CD1c-positive myeloid dendritic cell (primary cell): Measurements from ENCODE around the gene SLC45A3.

ENCODE experiments used
- DNase-seq: peaks from one replicate; pipeline ENCODE4 v3.0.0-alpha.2; 2016; ENCODE audit errors: extremely low spot score

SLC45A3 gene

DNA sequence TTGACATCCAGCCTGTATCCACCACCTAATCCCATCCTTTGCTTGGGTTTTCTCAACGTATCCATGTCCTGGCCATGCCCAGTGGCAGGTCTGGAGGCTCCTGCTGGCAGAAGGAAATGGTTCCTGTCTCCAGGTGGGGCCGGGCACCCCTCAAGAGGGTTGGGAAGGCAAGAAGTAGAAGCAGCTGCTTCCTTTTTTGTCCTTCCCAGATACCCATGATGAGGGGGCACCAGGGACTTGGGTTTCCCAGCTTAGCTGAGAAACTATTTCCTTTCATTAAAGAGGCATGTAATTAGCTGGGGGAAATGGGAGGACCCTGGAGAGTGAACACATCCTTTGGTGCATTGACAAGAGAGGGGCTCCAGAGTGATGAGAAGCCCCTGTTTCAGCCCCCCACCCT is 21.1 kb upstream of the SLC45A3 start:
- DNase-seq: no peak

GRCh38 chr1:205700865-205701401 is 20.6 kb upstream of the SLC45A3 start:
- no peak for DNase-seq

GRCh38 chr1:205699416-205699815 is 19.1 kb upstream of the SLC45A3 start:
- DNase-seq: no peak

- no peak for DNase-seq
Measured at GRCh38 chr1:205698921-205699320, 18.6 kb upstream of the SLC45A3 start.

DNA sequence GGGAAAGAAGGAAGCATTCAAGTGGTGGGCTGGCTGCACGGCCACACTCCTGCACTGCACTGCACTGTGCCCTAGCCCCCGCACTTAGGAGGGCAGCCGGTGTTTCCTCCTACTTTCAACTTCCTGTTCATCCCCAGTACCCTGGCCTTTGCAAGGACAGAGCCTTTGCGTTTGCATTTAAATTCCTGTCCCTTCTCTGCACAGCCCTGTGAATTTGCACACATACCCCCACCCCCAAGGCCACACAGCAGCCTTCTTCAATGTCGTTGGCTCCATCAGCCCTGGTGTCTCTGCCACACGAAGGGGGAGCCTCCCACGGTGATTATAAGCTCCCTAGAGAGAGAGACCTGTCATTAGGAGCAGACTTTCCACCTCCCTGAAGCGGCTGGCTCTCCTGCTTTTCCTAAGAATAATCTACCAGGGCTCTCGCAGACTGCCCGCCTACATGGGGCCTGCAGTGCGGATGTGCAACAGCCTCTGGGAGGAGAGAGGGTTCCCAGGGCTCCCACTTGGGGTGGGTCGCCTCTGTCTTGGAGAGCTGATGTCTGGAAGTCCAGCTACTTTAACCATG is 13.2 kb upstream of the SLC45A3 start:
- peak; percentile 60 for DNase-seq

- no peak for DNase-seq
Measured at GRCh38 chr1:205692423-205692822, 12.1 kb upstream of the SLC45A3 start.

DNA sequence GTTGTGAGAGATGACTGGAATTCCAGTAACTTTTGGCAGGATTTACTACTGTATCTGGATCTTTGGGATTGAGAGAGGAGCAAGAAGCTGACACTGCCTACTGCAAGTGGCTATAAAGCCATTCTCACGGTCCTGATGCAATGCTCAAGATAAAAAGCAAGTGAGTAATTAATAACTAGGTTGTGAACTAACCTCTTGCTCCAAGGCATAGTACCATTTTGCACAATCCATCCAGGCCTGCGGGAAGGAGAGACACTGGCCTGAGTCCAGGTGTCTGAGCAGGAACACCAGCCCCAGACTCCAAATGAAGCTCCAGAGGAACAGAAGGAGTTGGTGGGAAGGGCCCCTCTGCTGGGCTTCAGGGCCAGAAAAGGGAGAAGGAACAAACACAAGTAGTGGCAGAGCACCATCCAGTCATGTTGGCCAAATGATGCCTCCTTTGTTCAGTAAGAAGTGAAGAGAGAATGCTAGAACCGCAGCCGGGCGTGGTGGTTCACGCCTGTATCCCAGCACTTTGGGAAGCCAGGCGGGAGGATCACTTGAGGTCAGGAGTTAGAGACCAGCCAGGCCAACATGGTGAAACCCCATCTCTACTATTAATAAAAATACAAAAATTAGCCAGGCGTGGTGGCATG is 9.9 kb upstream of the SLC45A3 start:
- no peak for DNase-seq

DNA sequence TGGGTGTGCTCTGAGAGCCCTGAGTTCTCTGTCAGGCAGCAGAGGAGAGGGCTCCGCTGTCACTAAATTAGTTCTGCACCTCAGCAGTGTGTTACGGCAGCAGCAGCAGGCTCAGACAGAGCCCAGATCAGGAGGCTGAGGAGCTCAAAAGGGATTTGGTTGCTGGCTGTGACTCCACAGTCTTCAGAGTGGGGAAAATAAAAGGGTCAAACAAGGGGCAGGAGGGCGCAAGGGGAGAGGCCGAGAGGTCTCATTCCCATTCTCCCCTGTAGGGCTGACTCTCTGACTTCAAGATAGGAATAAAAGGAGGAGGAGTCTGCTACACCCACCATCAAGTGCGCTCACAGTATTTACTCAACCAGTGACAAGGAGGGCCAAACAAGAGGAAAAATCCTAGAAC is 9.2 kb upstream of the SLC45A3 start:
- no peak for DNase-seq

DNA sequence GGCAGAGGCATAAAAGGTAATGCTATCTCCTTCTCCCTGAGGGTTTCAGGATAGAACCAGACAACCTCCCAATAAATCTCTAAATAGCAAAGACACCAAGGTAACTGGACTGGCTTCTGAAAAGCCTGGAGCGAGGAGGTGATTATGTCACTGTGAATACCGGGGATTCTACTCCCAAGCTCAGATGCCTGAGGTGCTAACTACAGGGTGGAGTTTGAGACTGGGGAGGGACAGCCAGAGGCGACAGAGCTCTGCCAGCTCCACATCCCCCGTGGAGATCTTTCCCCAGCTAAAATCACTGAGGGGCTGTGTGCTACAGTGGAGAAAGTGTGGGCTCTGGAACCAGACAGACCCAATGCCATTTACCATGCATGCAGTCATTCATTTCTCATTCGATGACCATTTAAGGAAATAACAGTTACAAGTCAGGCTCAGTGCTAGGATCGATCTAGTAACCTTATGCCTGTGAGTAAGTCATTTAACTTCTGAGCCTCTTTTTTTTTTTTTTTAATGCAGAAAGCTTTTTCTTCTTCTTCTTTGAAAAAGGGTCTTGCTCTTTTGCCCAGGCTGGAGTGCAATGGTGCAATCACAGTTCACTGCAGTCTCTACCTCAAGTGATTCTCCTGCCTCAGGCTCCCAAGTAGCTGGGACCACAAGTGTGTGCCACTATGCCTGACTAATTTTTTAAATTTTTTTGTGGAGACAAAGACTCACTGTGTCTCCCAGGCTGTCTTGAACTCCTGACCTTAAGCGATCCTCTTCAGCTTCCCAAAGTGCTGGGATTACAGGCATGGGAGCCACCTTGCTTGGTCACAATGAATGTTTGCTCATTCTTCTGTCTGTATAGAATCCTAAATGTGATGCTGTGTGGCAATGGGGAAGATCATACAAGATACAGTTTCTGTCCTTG is 8.1 kb upstream of the SLC45A3 start:
- no peak for DNase-seq

- no peak for DNase-seq
Measured at GRCh38 chr1:205687242-205687641, 6.9 kb upstream of the SLC45A3 start.

DNA sequence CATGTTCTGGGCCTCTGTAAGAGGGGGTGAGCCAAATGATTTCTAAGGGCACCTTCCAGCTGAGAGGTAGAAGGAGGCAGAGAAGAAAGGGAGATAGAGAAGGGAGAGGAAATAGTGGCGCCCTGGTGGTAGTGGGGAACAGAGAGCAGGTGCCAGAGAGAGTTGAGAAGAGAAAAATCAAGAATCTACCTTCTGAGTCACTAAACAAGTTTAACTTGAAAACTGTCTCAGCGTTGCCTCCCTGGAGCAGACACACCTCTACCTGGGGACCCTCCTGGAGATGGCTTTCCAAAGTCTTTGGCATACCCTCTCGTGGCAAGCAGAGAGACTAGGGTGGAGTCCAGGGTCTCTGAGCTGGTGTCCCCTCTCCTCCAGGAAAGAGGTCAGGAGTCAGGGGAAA is 1.1 kb upstream of the SLC45A3 start:
- no peak for DNase-seq

DNA sequence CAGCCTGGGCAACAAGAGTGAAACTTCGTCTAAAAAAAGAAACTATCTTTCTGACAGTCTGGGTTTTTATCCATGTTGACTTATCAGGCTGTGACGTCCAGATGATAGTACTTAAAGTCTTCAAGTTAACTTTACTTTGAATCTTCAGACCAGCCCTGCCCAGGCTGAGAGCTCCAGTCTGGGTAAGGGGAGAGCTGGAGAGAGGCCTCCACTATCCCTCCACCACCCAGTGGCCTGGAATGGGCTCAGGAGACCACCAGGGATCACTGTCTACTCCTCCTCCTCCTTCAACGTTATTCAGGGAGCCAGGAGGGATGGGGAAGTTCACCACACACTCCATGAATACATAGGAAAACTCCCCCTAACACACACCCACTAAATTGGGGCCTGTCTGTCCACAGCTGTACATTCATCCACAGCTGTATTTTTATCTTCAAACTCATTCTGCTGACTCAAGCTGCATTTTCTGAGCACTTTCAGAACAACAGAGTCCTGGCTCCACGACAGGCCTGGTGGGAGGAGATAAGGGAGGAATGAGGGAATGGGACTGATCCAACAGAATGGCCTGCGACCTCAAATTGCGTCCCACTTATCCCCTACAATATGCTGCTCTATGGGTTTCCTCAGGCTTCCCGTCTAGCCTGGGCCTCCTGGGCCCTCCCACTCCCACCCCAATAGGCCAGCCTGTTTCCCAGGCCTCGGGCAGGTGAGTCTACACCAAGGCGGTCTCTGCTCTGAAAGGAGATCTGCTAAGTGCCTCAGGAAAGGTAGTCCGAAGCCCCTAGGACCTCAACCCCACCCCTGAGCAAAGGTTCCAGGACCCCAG is 1.8 kb downstream of the SLC45A3 start:
- no peak for DNase-seq

DNA sequence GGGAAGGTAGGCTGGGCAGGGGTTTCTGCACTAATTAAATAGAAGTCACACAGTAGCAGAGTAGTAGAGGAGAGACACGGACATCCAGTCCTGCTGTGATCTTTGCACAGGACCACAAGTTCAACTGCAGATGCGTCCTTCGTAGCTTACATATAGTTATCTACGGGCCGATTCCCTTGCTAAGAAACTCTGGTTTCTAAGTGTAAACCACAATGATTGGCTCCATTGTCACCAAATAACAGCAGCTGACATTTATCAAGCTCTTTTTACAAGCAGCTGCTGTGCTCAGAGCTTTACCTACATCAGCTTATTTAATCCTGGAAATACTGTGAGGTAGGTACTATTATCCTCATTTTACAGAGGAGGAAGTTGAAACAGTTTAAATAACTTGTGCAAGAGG is 3.1 kb downstream of the SLC45A3 start:
- DNase-seq: no peak

GRCh38 chr1:205676597-205676996 is 3.7 kb downstream of the SLC45A3 start:
- DNase-seq: no peak

DNA sequence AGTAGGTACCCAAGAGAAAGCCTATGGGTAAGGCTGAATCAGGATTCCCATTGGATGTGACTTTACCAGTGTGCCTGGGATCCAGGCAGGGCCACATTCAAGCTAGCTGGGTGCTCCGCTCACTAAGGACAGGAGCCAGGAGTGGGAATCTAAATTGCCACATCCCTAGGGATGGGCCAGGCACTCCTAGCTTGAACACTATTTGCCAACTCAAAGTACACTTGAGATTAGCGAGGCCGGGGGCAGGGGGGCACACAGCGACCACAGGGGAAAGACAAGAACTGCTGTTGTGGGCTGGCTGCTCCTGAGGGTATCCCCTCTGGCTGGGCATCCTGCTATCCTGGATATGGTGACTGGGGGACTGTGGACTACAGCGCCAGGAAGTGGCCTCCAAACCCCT is 4.3 kb downstream of the SLC45A3 start:
- no peak for DNase-seq

DNA sequence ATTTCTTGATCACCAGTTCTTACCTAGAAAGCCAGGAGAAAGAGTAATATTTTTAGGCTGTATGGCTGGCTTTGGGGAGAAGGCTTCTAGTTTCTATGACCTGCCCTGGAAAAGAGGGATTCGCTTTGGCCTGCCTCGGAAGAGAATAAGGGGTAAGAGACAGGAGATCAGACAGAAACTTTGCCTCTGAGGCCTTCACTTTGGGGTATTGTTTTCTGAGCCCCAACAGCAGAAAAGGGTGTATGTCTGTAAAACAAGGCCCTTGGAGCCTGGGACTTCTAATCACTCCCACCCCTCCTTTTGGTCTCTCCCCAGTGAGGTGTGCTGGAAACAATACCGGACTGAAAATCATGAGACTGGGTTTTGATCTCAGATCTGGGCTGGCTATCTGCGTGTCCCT is 5.1 kb downstream of the SLC45A3 start:
- DNase-seq: no peak

- no peak for DNase-seq
Measured at GRCh38 chr1:205672970-205673369, 7.3 kb downstream of the SLC45A3 start.

GRCh38 chr1:205672395-205672889 is 7.9 kb downstream of the SLC45A3 start:
- DNase-seq: no peak

DNA sequence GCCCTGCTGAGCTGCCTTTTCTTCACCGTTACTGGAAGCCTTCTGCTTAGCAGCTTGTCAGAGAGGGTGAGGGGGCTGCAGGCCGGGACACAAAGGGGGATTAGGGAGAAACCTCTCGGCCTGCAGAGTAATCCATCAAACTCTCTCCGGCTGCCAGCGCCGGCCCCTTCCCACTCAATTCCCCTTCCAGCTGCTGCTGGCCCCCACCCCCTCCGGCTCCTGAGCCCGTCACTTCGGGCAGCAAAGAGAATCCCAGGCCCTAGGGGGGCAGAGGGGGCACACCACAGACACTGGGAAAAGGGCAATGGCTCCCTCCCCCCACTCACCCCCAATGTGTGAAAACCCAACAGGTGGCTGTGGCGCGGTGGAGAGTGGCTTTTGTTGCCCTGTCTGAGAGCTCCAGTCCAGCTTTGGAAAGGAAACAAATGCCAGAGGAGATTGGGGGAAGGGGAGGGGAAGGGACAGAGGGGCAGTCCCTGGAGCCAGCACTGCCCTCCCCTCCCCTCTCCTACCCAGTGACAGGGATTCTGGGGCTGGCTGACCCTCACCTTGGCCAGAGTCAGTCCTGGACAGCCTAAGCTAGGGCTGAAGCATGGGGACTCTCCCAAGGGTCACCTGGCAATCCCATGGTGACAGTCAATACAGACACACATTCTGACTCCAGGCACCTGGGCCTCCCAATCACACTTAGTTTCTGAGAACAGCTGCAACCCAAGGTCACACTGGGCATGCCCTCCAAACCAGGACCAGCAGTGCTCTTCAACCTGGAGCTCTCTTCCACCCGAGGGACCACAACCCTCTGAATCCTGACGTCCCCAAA is 9.5 kb downstream of the SLC45A3 start:
- DNase-seq: no peak

DNA sequence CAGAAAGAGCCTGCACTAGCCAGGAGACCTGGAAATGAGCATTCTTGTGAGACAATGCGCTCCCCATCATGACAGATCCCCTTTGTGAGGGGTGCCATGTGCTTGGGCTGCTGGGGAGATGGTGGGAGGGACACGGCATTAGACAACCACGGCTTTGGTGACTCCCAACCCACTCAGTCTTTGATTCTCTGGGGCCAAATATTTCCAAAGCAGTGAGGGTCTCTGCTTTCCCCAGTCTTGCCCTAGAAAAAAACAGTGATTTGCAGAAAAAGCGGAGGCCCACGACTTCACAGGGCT is 10.2 kb downstream of the SLC45A3 start:
- no peak for DNase-seq
